GM12878 (cell line): ENCODE data around the gene PPM1D.

ENCODE experiments used
- BCL11A ChIP-seq: IDR thresholded peaks from 2 replicates; pipeline ENCODE4 v1.6.1; 2011; ENCODE audit warnings: low read depth, low read length
- ESRRA ChIP-seq: IDR thresholded peaks from 2 replicates; pipeline ENCODE4 v1.6.1; 2012; ENCODE audit warnings: mild to moderate bottlenecking, low read length, improper control_type of control experiment
- NBN ChIP-seq: fragments of 450-650 bp; IDR thresholded peaks from 2 replicates; pipeline ENCODE4 v1.6.1; 2016
- POLR2A ChIP-seq: IDR thresholded peaks from 2 replicates; pipeline ENCODE4 v1.6.1; 2011; ENCODE audit warnings: low read depth, mild to moderate bottlenecking, low read length
- SMC3 ChIP-seq: IDR thresholded peaks from 2 replicates; pipeline ENCODE4 v1.6.1; 2011; ENCODE audit warnings: low read length, improper control_type of control experiment, borderline replicate concordance
- USF2 ChIP-seq: IDR thresholded peaks from 2 replicates; pipeline ENCODE4 v1.6.1; 2011; ENCODE audit warnings: low read depth, low read length, improper control_type of control experiment, borderline replicate concordance
- TF ChIP-seq, protein P1 (sequence below): IDR thresholded peaks from 2 replicates; pipeline ENCODE4 v1.6.1; 2012; ENCODE audit warnings: low read depth, low read length, improper control_type of control experiment
- TF ChIP-seq, protein P2 (sequence below), 3 experiments: IDR thresholded peaks in 2 of 3; conservative IDR thresholded peaks in 1 of 3; 2 replicates each; pipeline ENCODE4 v1.5.1; 2011; ENCODE audit warnings: low read depth in 3 of 3, low read length in 3 of 3, mild to moderate bottlenecking in 3 of 3, control low read depth in 2 of 3, moderate library complexity in 2 of 3, inconsistent platforms in 1 of 3, mixed read lengths in 1 of 3; ENCODE audit not compliant: control insufficient read depth in 2 of 3, insufficient read depth in 1 of 3; ENCODE audit errors: extremely low read depth in 1 of 3

GRCh38 chr17:60602385-60602742 lies 2.4 kb downstream of the PPM1D start:
- TF ChIP-seq NBN, result no peak
- TF ChIP-seq POLR2A, result no peak
- no peak for TF ChIP-seq SMC3
- no peak for TF ChIP-seq USF2
- no peak for TF ChIP-seq BCL11A
- TF ChIP-seq ESRRA, result no peak
- TF ChIP-seq, protein P1, sequence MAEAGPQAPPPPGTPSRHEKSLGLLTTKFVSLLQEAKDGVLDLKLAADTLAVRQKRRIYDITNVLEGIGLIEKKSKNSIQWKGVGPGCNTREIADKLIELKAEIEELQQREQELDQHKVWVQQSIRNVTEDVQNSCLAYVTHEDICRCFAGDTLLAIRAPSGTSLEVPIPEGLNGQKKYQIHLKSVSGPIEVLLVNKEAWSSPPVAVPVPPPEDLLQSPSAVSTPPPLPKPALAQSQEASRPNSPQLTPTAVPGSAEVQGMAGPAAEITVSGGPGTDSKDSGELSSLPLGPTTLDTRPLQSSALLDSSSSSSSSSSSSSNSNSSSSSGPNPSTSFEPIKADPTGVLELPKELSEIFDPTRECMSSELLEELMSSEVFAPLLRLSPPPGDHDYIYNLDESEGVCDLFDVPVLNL, result no peak
- TF ChIP-seq, protein P2, sequence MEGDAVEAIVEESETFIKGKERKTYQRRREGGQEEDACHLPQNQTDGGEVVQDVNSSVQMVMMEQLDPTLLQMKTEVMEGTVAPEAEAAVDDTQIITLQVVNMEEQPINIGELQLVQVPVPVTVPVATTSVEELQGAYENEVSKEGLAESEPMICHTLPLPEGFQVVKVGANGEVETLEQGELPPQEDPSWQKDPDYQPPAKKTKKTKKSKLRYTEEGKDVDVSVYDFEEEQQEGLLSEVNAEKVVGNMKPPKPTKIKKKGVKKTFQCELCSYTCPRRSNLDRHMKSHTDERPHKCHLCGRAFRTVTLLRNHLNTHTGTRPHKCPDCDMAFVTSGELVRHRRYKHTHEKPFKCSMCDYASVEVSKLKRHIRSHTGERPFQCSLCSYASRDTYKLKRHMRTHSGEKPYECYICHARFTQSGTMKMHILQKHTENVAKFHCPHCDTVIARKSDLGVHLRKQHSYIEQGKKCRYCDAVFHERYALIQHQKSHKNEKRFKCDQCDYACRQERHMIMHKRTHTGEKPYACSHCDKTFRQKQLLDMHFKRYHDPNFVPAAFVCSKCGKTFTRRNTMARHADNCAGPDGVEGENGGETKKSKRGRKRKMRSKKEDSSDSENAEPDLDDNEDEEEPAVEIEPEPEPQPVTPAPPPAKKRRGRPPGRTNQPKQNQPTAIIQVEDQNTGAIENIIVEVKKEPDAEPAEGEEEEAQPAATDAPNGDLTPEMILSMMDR (IDR thresholded peaks at IDR 0.05 in 2 of 3, conservative IDR thresholded peaks at IDR 0.05 in 1 of 3; ENCODE audit: control insufficient read depth in 2 of 3, extremely low read depth in 1 of 3, insufficient read depth in 1 of 3, low read depth in 3 of 3, low read length in 3 of 3), result no peak
